AG09319 (cell line): ENCODE measurements around the gene SINHCAF.

ENCODE experiments used
- DNase-seq: peaks from one replicate; pipeline ENCODE4 v3.0.0-alpha.2; 2010; ENCODE audit warnings: low read depth; ENCODE audit errors: extremely low read depth
- TF ChIP-seq, protein P1 (sequence below): IDR thresholded peaks from 2 replicates; pipeline ENCODE4 v1.5.1; 2011; ENCODE audit warnings: low read depth, mild to moderate bottlenecking, inconsistent platforms, low read length, moderate library complexity

SINHCAF gene

DNA sequence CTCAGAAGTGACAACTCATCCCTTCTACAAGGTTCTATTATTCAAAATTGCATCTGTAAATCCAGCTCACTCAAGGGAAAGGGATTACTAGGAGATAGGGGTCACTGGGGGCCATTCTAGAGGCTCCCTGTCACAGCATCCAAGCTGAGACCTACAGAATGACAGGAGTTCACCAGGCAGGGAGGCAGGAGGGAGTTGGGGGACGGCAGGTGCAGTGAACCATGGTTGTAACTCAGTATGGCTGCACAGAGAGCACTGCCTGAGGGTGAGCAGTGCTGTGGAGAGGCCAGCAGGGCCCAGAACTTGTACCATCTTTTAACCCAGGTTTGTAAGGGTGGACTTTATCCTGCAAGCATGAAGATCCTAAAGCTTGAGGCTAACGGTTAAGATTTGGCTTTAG is 37.9 kb upstream of the SINHCAF start:
- DNase-seq, result no peak
- TF ChIP-seq, protein P1, sequence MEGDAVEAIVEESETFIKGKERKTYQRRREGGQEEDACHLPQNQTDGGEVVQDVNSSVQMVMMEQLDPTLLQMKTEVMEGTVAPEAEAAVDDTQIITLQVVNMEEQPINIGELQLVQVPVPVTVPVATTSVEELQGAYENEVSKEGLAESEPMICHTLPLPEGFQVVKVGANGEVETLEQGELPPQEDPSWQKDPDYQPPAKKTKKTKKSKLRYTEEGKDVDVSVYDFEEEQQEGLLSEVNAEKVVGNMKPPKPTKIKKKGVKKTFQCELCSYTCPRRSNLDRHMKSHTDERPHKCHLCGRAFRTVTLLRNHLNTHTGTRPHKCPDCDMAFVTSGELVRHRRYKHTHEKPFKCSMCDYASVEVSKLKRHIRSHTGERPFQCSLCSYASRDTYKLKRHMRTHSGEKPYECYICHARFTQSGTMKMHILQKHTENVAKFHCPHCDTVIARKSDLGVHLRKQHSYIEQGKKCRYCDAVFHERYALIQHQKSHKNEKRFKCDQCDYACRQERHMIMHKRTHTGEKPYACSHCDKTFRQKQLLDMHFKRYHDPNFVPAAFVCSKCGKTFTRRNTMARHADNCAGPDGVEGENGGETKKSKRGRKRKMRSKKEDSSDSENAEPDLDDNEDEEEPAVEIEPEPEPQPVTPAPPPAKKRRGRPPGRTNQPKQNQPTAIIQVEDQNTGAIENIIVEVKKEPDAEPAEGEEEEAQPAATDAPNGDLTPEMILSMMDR, result no peak

DNA sequence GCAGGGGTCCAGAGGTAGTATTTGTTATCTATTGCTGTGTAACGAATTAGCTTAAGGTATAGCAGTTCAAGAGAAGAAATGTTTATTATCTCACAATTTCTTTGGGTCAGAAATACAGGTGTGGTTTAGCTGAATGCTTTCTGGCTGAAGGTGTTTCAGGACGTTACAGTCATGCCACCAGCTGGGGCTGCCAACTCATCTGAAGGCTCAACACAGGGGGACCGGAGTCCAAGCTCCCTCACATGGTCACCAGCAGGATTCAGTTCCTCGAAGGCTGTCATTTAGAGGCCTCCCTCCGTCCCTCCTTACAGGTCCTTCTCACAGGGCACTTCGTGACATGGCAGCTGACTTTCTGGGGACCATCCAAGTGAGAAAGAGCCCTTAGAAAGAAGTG is 37.5 kb upstream of the SINHCAF start:
- TF ChIP-seq, protein P1, result no peak

DNA sequence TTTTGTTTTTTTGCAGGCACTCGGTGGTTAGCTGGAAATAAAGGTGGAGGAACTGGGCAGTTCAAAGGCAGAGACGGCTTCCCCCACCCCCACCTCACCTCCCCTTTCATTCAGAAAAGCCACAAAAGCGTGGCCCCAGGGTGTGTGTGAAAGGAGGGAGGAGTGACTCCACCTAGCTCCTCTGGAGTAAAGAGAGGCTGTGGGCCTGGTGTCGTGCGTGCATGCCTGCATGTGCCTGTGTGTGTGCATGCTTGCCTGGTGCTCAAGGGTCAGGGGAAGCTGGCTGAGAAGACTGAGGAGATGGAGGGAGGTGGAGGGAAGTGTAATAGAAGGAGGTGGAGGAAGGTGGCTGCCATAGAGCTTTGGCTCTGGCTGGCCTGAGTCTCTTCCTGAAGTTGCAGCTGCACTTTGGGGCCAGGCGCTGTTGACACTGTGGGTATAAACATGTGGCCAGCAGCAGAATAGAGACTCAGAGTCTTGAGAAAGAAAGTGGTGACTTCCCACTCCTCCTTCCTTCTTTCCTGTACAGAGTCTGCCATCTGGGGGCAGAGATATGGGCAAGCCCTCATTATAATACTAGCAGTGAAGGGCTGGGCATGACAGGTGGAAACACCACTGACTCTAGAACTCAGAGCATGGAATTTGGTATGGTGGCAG is 36.9 kb upstream of the SINHCAF start:
- TF ChIP-seq, protein P1, result no peak
- no peak for DNase-seq

More for the DNA sequence above, 37.5 kb upstream of the SINHCAF start:
- DNase-seq, result no peak

DNA sequence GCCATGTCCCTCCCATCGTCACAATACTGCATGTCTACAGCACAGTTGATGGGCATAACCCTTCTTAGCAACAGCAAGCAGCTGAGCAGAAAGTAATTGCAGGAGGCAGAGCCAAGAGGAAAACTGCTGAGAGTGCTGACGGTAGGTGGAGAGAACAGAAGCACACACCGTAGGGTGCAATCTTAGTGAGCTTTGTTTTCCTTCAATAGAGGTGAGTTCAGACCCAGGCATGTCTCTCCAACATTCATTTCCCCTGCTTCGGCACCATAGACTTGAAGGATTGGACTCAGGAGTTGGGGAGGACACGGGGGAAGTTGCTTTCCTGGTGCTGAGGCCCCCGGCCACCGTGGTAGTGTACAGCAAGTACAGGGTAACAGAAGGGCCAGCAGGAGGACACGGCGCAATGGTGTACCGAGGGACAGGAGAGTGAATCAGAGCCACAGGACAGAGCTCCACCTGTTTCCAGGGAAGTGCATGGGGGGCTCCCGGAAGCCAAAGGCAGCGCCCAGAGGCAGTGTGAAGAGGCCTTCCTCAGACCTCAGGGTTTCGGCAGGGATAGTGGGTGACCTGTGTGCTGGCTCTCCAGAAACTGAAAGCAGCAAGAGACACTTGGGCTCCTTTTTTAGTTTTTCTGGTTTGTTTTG is 36.3 kb upstream of the SINHCAF start:
- DNase-seq, result no peak
- TF ChIP-seq, protein P1, result no peak

DNA sequence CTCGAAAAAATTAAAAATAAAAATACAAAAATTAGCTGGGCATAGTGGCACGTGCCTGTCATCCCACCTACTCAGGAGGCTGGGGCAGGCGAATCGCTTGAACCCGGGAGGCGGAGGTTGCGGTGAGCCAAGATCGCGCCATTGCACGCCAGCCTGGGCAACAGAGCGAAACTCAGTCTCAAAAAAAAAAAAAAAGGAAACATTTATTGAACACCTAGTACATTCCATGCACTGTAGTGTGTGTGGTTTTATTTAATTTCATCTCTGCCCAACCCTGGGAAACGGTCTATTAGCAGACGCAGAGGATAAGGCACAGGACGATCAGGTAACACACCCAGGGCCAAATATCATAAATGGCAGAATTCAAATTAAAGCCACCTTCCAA is 35.8 kb upstream of the SINHCAF start:
- DNase-seq, result no peak
- TF ChIP-seq, protein P1, result no peak

DNA sequence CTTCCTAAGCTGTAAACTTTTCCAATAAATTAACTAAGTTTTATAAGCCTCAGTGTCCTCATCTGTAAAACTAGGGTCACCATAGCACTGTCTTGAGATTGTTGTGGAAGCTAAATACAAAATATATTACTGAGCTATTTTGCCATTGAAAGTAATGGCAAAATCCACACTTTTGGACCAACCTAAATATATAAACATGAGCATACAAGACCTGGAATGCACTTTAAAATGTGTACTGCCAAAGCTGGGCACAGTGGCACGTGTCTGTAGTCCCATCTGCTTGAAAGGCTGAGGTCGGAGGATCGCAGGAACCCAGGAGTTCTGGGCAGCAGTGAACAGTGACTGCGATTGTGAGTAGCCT is 29.8 kb upstream of the SINHCAF start:
- no peak for DNase-seq
- TF ChIP-seq, protein P1, result no peak
